ENCODE measurements around the gene GPR26. TPM values are rescaled to one million over a fixed set of nuclear protein-coding genes. Genes with fewer than 3 reads are reported as not detected.

Gene GPR26
- total RNA-seq, 2 experiments from 2014 or later = not detected

- Mint-ChIP-seq H3K4me1 (ENCODE audit: low read depth) (no peaks in the 10 kb centered on the region), H3K4me3 (no peak overlapping the region), H3K27ac (no peak overlapping the region), H3K36me3 (ENCODE audit: low read depth) (no peaks in the 10 kb centered on the region), H3K9me3 (no peaks in the 10 kb centered on the region), H3K27me3 (peaks cover 6% of the 10 kb centered on the region)
- ATAC-seq (ENCODE audit: poor library complexity) (no peak), DNase-seq (no peak)
- Histone ChIP-seq H3K27ac (ENCODE audit: low read depth in 1 of 2, low read length in 2 of 2) (no peak overlapping the region), H3K27me3 (ENCODE audit: control insufficient read depth in 1 of 2, insufficient read depth in 2 of 2, low read length in 2 of 2) (peaks cover 0 to 3% of the 10 kb centered on the region in 2 experiments), H3K36me3 (ENCODE audit: insufficient read depth, low read length) (no peaks in the 10 kb centered on the region), H3K4me3 (ENCODE audit: low read length) (no peak overlapping the region), H3K4me1 (ENCODE audit: insufficient read depth, low read length) (no peaks in the 10 kb centered on the region), H3K9me3 (ENCODE audit: control insufficient read depth in 1 of 2, insufficient read depth in 1 of 2, low read length in 2 of 2) (peaks cover 0 to 12% of the 10 kb centered on the region in 2 experiments)
- POLR2A ChIA-PET = no interaction called here
- TF ChIP-seq CTCF (IDR thresholded peaks at IDR 0.05) = no peak
- intact Hi-C loops (cut with DNase I, micrococcal nuclease) = no loop called here
- CTCF ChIA-PET = no interaction called here
These were observed 37.9 kb downstream of the GPR26 start for GRCh38 chr10:123704076-123704475.

- DNase-seq = no peak
- ATAC-seq (ENCODE audit: poor library complexity) = no peak
- no peaks in the 10 kb centered on the region for H3K4me1 Mint-ChIP-seq (ENCODE audit: low read depth)
These were observed 38.7 kb downstream of the GPR26 start for GRCh38 chr10:123704812-123705211.

DNA sequence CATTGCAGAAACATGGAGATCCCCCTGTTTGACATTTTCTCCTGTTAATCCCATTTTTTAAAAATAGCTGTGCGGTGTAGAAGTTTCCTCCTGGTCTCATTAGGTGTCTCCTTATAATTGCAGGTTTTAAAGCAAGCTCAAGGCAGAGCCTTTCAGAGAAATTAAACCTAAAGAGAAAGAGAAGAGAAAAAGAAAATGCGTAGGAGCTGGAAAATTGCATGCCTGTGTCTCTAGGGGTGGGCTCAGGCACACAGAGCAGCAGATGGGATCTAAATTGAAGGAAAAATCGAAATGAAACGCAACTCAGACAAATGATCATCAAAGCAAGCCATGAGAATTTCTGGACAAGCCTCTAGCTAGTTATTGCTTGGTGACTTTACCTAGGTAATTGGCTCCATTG is 40.1 kb downstream of the GPR26 start:
- H3K9me3 Mint-ChIP-seq = no peaks in the 10 kb centered on the region
- no peaks in the 10 kb centered on the region for H3K36me3 ChIP-seq (ENCODE audit: insufficient read depth, low read length)
- no peaks in the 10 kb centered on the region for H3K4me1 ChIP-seq (ENCODE audit: insufficient read depth, low read length)
- no peak overlapping the region for H3K27ac Mint-ChIP-seq
- ChIA-PET CTCF (no interaction called here), POLR2A (no interaction called here)
- no peak overlapping the region for H3K4me3 Mint-ChIP-seq
- no peak for ATAC-seq (ENCODE audit: poor library complexity)
- DNase-seq = no peak
- no peak for TF ChIP-seq CTCF (IDR thresholded peaks at IDR 0.05)
- H3K36me3 Mint-ChIP-seq (ENCODE audit: low read depth) = no peaks in the 10 kb centered on the region
- peaks cover 0 to 12% of the 10 kb centered on the region in 2 experiments for H3K9me3 ChIP-seq (ENCODE audit: control insufficient read depth in 1 of 2, insufficient read depth in 1 of 2, low read length in 2 of 2)
- H3K27me3 ChIP-seq (ENCODE audit: control insufficient read depth in 1 of 2, insufficient read depth in 2 of 2, low read length in 2 of 2) = peaks cover 3% of the 10 kb centered on the region in 2 experiments
- peaks cover 6% of the 10 kb centered on the region for H3K27me3 Mint-ChIP-seq
- no peak overlapping the region for H3K27ac ChIP-seq (ENCODE audit: low read depth in 1 of 2, low read length in 2 of 2)
- intact Hi-C loops (cut with DNase I, micrococcal nuclease) = no loop called here
- no peaks in the 10 kb centered on the region for H3K4me1 Mint-ChIP-seq (ENCODE audit: low read depth)
- H3K4me3 ChIP-seq (ENCODE audit: low read length) = no peak overlapping the region

More at GRCh38 chr10:123704812-123705211, 38.7 kb downstream of the GPR26 start:
- peaks cover 0 to 3% of the 10 kb centered on the region in 2 experiments for H3K27me3 ChIP-seq (ENCODE audit: control insufficient read depth in 1 of 2, insufficient read depth in 2 of 2, low read length in 2 of 2)
- H3K36me3 Mint-ChIP-seq (ENCODE audit: low read depth) = no peaks in the 10 kb centered on the region
- TF ChIP-seq CTCF (IDR thresholded peaks at IDR 0.05) = no peak
- H3K4me3 Mint-ChIP-seq = no peak overlapping the region
- H3K27me3 Mint-ChIP-seq = peaks cover 6% of the 10 kb centered on the region
- H3K36me3 ChIP-seq (ENCODE audit: insufficient read depth, low read length) = no peaks in the 10 kb centered on the region
- POLR2A ChIA-PET = no interaction called here
- H3K27ac ChIP-seq (ENCODE audit: low read depth in 1 of 2, low read length in 2 of 2) = no peak overlapping the region
- no peaks in the 10 kb centered on the region for H3K9me3 Mint-ChIP-seq
- CTCF ChIA-PET = no interaction called here
- H3K27ac Mint-ChIP-seq = no peak overlapping the region
- intact Hi-C loops (cut with DNase I, micrococcal nuclease) = no loop called here
- peaks cover 0 to 12% of the 10 kb centered on the region in 2 experiments for H3K9me3 ChIP-seq (ENCODE audit: control insufficient read depth in 1 of 2, insufficient read depth in 1 of 2, low read length in 2 of 2)
- no peak overlapping the region for H3K4me3 ChIP-seq (ENCODE audit: low read length)
- no peaks in the 10 kb centered on the region for H3K4me1 ChIP-seq (ENCODE audit: insufficient read depth, low read length)
